Small intestine (tissue), 7 donors: ENCODE measurements around the gene MRPL20. TPM values are rescaled to one million over a fixed set of nuclear protein-coding genes. Genes with fewer than 3 reads are reported as not detected.

Experiments
- DNase-seq, 2 donors: peaks; one replicate each; pipeline versions ENCODE4 v3.0.0 to v3.0.0-alpha.2; 2013
- FAIRE-seq: peaks from 2 replicates; lab custom pipeline; 2012; peaks lifted over from hg19 to GRCh38; lab: Jason Lieb, UNC
- H3K27ac ChIP-seq, 3 donors: one replicate each; pipeline ENCODE4 v1.5.1; 2013; ENCODE audit warnings: low read length in 2 of 3, mild to moderate bottlenecking in 2 of 3, control low read depth in 1 of 3, inconsistent platforms in 1 of 3, low read depth in 1 of 3, moderate library complexity in 1 of 3
- H3K27me3 ChIP-seq, 3 donors: one replicate each; pipeline ENCODE4 v1.6.1; 2013; ENCODE audit warnings: low read length in 3 of 3, inconsistent platforms in 1 of 3; ENCODE audit not compliant: control insufficient read depth in 3 of 3, insufficient read depth in 3 of 3
- H3K36me3 ChIP-seq, 3 donors: one replicate each; pipeline ENCODE4 v1.6.1; 2013; ENCODE audit warnings: low read length in 3 of 3, inconsistent platforms in 1 of 3, low read depth in 1 of 3, mild to moderate bottlenecking in 1 of 3, moderate library complexity in 1 of 3; ENCODE audit not compliant: control insufficient read depth in 3 of 3, insufficient read depth in 2 of 3
- H3K4me1 ChIP-seq, 3 donors: one replicate each; pipeline ENCODE4 v1.6.1; 2013; ENCODE audit warnings: low read length in 2 of 3, inconsistent platforms in 1 of 3, low read depth in 1 of 3, mild to moderate bottlenecking in 1 of 3, moderate library complexity in 1 of 3; ENCODE audit not compliant: control insufficient read depth in 3 of 3, insufficient read depth in 2 of 3
- H3K4me3 ChIP-seq, 3 donors: one replicate each; pipeline ENCODE4 v1.5.1; 2013; ENCODE audit warnings: low read length in 3 of 3, control low read depth in 1 of 3, inconsistent platforms in 1 of 3, low read depth in 1 of 3, mild to moderate bottlenecking in 1 of 3, moderate library complexity in 1 of 3
- H3K9me3 ChIP-seq, 2 donors: one replicate each; pipeline ENCODE4 v1.6.1; 2013; ENCODE audit warnings: low read depth in 1 of 2, low read length in 1 of 2; ENCODE audit not compliant: control insufficient read depth in 2 of 2, insufficient read depth in 1 of 2
- WGBS, 3 donors: extraction: QIAGEN DNeasy Blood & Tissue Kit; methylation state at CpG; one replicate each; pipeline ENCODE4 v1.1.7; 2013; 5-methylcytosine and 5-hydroxymethylcytosine counted together
- polyA plus RNA-seq, 4 donors: library from polyadenylated mRNA; stranded (reverse) in 3 of 4; unstranded in 1 of 4; fragments of 200-250 nt in 3 of 4; fragments of 120-200 nt in 1 of 4; gene quantifications; one replicate each; pipeline versions ENCODE4 v1.2.1 to v1.2.3, GENCODE V29; 2013
- donor health status: healthy with polysubstance abuse.
- donor health status: control.
- donor health status: control.
- donor health status: Bipolar disorder and iron deficiency.
- donor health status: healthy.

The MRPL20 gene
- polyA plus RNA-seq, 4 donors, result 135 to 221 (median 167) TPM

- peaks cover 0 to 51% (median 0%) of the 10 kb centered on the region in 3 donors for H3K4me1 ChIP-seq
- H3K27me3 ChIP-seq, result peaks cover 0 to 10% (median 5%) of the 10 kb centered on the region in 3 donors
- H3K4me3 ChIP-seq, result peak overlapping the region in 2 of 3 donors; percentile 12 to 18
- H3K27ac ChIP-seq, result no peak overlapping the region
- no peaks in the 10 kb centered on the region for H3K9me3 ChIP-seq
- peaks cover 0 to 41% (median 0%) of the 10 kb centered on the region in 3 donors for H3K36me3 ChIP-seq
- no peak for DNase-seq
- FAIRE-seq, result no peak
- 25 to 40% (median 26%) methylated on average over 62 to 116 of the region's 116 CpGs for WGBS, 3 donors
These were observed 52.5 kb downstream of the MRPL20 start for GRCh38 chr1:1354271-1355247.

- Histone ChIP-seq H3K9me3 (no peaks in the 10 kb centered on the region), H3K27ac (no peak overlapping the region), H3K27me3 (peaks cover 0 to 10% (median 5%) of the 10 kb centered on the region in 3 donors), H3K4me3 (no peak overlapping the region), H3K36me3 (peaks cover 0 to 41% (median 0%) of the 10 kb centered on the region in 3 donors), H3K4me1 (peaks cover 0 to 41% (median 0%) of the 10 kb centered on the region in 3 donors)
- DNase-seq (no peak), FAIRE-seq (no peak)
- WGBS, 3 donors, result 11 to 36% (median 12%) methylated on average over 27 to 28 of the region's 28 CpGs
These were observed 53.5 kb downstream of the MRPL20 start for GRCh38 chr1:1353389-1354151.

GRCh38 chr1:1352786-1353388 is 54.2 kb downstream of the MRPL20 start:
- no peak overlapping the region for H3K4me3 ChIP-seq
- peaks cover 0 to 10% (median 5%) of the 10 kb centered on the region in 3 donors for H3K27me3 ChIP-seq
- peaks cover 0 to 37% (median 0%) of the 10 kb centered on the region in 3 donors for H3K4me1 ChIP-seq
- H3K36me3 ChIP-seq, result peaks cover 0 to 41% (median 0%) of the 10 kb centered on the region in 3 donors
- no peaks in the 10 kb centered on the region for H3K9me3 ChIP-seq
- no peak for DNase-seq
- no peak for FAIRE-seq
- 19 to 24% (median 22%) methylated on average over 3 to 5 of the region's 5 CpGs for WGBS, 3 donors
- peak overlapping the region in 1 of 3 donors; percentile 11 for H3K27ac ChIP-seq

Other genes starting within 250 kb of the MRPL20 start
- under 1 TPM in 2 of 4 donors, not detected in 2; 0.21 to 0.36 TPM for gene TTLL10, start 233.4 kb downstream of the MRPL20 start, polyA plus RNA-seq
- 1 to 10 TPM in 2 of 4 donors, under 1 TPM in 1, not detected in 1; 0.47 to 5.9 (median 1.8) TPM for gene TNFRSF18, start 200.7 kb downstream of the MRPL20 start, polyA plus RNA-seq
- 1 to 10 TPM in 3 of 4 donors, not detected in 1; 1.2 to 3.5 (median 3.1) TPM for gene TNFRSF4, start 193.1 kb downstream of the MRPL20 start, polyA plus RNA-seq
- 100 to 1,000 TPM in 3 of 4 donors, 10 to 100 TPM in 1; 91.2 to 190 (median 151) TPM for gene SDF4, start 175.3 kb downstream of the MRPL20 start, polyA plus RNA-seq
- gene B3GALT6, start 175.1 kb downstream of the MRPL20 start, polyA plus RNA-seq, result 10 to 100 TPM in 2 of 4 donors, 1 to 10 TPM in 2; 2.7 to 13.7 (median 6.8) TPM
- gene C1QTNF12, start 160.6 kb downstream of the MRPL20 start, polyA plus RNA-seq, result 100 to 1,000 TPM in 2 of 4 donors, 10 to 100 TPM in 2; 10.6 to 203 (median 98.5) TPM
- 10 to 100 TPM; 45.9 to 67.0 (median 60.7) TPM for gene UBE2J2, start 133.4 kb downstream of the MRPL20 start, polyA plus RNA-seq
- gene SCNN1D, start 126.9 kb downstream of the MRPL20 start, polyA plus RNA-seq, result 10 to 100 TPM in 2 of 4 donors, 1 to 10 TPM in 2; 5.2 to 37.1 (median 17.2) TPM
- gene ACAP3, start 99.4 kb downstream of the MRPL20 start, polyA plus RNA-seq, result 10 to 100 TPM; 28.6 to 71.1 (median 50.6) TPM
- 10 to 100 TPM; 15.0 to 22.7 (median 18.4) TPM for gene PUSL1, start 98.7 kb downstream of the MRPL20 start, polyA plus RNA-seq
- gene INTS11, start 82.6 kb downstream of the MRPL20 start, polyA plus RNA-seq, result 100 to 1,000 TPM in 3 of 4 donors, 10 to 100 TPM in 1; 94.9 to 331 (median 186) TPM
- gene CPTP, start 82.5 kb downstream of the MRPL20 start, polyA plus RNA-seq, result 10 to 100 TPM; 18.5 to 71.3 (median 45.1) TPM
- gene TAS1R3, start 76.0 kb downstream of the MRPL20 start, polyA plus RNA-seq, result under 1 TPM; 0.33 to 0.99 (median 0.63) TPM
- 10 to 100 TPM; 46.7 to 88.8 (median 61.3) TPM for gene DVL1, start 57.9 kb downstream of the MRPL20 start, polyA plus RNA-seq
- gene MXRA8, start 48.7 kb downstream of the MRPL20 start, polyA plus RNA-seq, result 100 to 1,000 TPM in 1 of 4 donors, 10 to 100 TPM in 1, 1 to 10 TPM in 2; 2.7 to 538 (median 14.7) TPM
- gene AURKAIP1, start 32.1 kb downstream of the MRPL20 start, polyA plus RNA-seq, result 100 to 1,000 TPM in 3 of 4 donors, 10 to 100 TPM in 1; 88.1 to 382 (median 297) TPM
- gene CCNL2, start 8.0 kb downstream of the MRPL20 start, polyA plus RNA-seq, result 100 to 1,000 TPM in 3 of 4 donors, 10 to 100 TPM in 1; 71.9 to 224 (median 198) TPM
- gene ANKRD65, start 14.0 kb upstream of the MRPL20 start, polyA plus RNA-seq, result 1 to 10 TPM; 1.1 to 1.7 (median 1.5) TPM
- 100 to 1,000 TPM in 1 of 4 donors, 10 to 100 TPM in 1, 1 to 10 TPM in 1, under 1 TPM in 1; 0.67 to 122 (median 6.9) TPM for gene VWA1, start 28.4 kb upstream of the MRPL20 start, polyA plus RNA-seq
- 1 to 10 TPM in 1 of 4 donors, under 1 TPM in 2, not detected in 1; 0.27 to 1.5 (median 0.66) TPM for gene ATAD3C, start 42.4 kb upstream of the MRPL20 start, polyA plus RNA-seq
- gene ATAD3B, start 64.5 kb upstream of the MRPL20 start, polyA plus RNA-seq, result 10 to 100 TPM; 17.4 to 34.5 (median 19.4) TPM
- 10 to 100 TPM; 16.8 to 42.1 (median 25.0) TPM for gene ATAD3A, start 104.9 kb upstream of the MRPL20 start, polyA plus RNA-seq
- gene TMEM240, start 133.3 kb upstream of the MRPL20 start, polyA plus RNA-seq, result 1 to 10 TPM in 3 of 4 donors, not detected in 1; 1.6 to 3.7 (median 1.6) TPM
- gene SSU72, start 167.6 kb upstream of the MRPL20 start, polyA plus RNA-seq, result 100 to 1,000 TPM in 3 of 4 donors, 10 to 100 TPM in 1; 83.9 to 140 (median 124) TPM
- 1 to 10 TPM in 2 of 4 donors, under 1 TPM in 2; 0.54 to 2.9 (median 1.5) TPM for gene FNDC10, start 192.8 kb upstream of the MRPL20 start, polyA plus RNA-seq
- gene MIB2, start 208.2 kb upstream of the MRPL20 start, polyA plus RNA-seq, result 100 to 1,000 TPM in 2 of 4 donors, 10 to 100 TPM in 2; 44.7 to 213 (median 116) TPM
- gene MMP23B, start 224.9 kb upstream of the MRPL20 start, polyA plus RNA-seq, result 10 to 100 TPM in 1 of 4 donors, 1 to 10 TPM in 3; 1.2 to 16.5 (median 3.6) TPM